HG03565 (cell line): ENCODE measurements around the gene KATNAL1.

Source experiments
- ATAC-seq: cut with Tn5 transposase; IDR thresholded peaks from one replicate; pipeline ENCODE4 v1.9.1; 2021; ENCODE audit warnings: mild to moderate bottlenecking, moderate library complexity; ENCODE audit not compliant: unreplicated experiment

The KATNAL1 gene

GRCh38 chr13:30307194-30307970 is at the start of gene KATNAL1:
Gene KATNAL1 (minus strand): TSS chr13:30307551. CDS start chr13:30283777, 23,774 bp downstream.
- peak; percentile 35 for ATAC-seq

GRCh38 chr13:30355839-30356238 is 48.5 kb upstream of the KATNAL1 start:
- no peak for ATAC-seq

GRCh38 chr13:30355384-30355699 is 48.0 kb upstream of the KATNAL1 start:
- ATAC-seq: no peak

GRCh38 chr13:30354493-30355383 is 47.4 kb upstream of the KATNAL1 start:
- ATAC-seq: no peak

- ATAC-seq: no peak
Measured at GRCh38 chr13:30353471-30354215, 46.3 kb upstream of the KATNAL1 start.

GRCh38 chr13:30353060-30353459 is 45.7 kb upstream of the KATNAL1 start:
- ATAC-seq: no peak

GRCh38 chr13:30352121-30352520 is 44.8 kb upstream of the KATNAL1 start:
- ATAC-seq: no peak

- ATAC-seq: peak; percentile 34
Measured at GRCh38 chr13:30346789-30347167, 39.4 kb upstream of the KATNAL1 start.

- ATAC-seq: peak; percentile 63
Measured at GRCh38 chr13:30346153-30346788, 38.9 kb upstream of the KATNAL1 start.

GRCh38 chr13:30345426-30346100 is 38.2 kb upstream of the KATNAL1 start:
- ATAC-seq: no peak

- no peak for ATAC-seq
Measured at GRCh38 chr13:30341815-30342570, 34.6 kb upstream of the KATNAL1 start.

- ATAC-seq: no peak
Measured at GRCh38 chr13:30340331-30341250, 33.2 kb upstream of the KATNAL1 start.

- ATAC-seq: no peak
Measured at GRCh38 chr13:30339738-30340330, 32.5 kb upstream of the KATNAL1 start.

- no peak for ATAC-seq
Measured at GRCh38 chr13:30338952-30339351, 31.6 kb upstream of the KATNAL1 start.

GRCh38 chr13:30338331-30338851 is 31.0 kb upstream of the KATNAL1 start:
- ATAC-seq: no peak

GRCh38 chr13:30337061-30337610 is 29.8 kb upstream of the KATNAL1 start:
- ATAC-seq: no peak

GRCh38 chr13:30334663-30335386 is 27.5 kb upstream of the KATNAL1 start:
- no peak for ATAC-seq
